Mucosa of rectum (tissue), 2 donors: ENCODE results near the gene ACLY.

Source experiments
- H3K27ac ChIP-seq, 2 donors: one replicate each; pipeline ENCODE4 v1.7.0; 2013; ENCODE audit warnings: inconsistent platforms in 2 of 2, low read depth in 2 of 2, low read length in 2 of 2
- H3K27me3 ChIP-seq, 2 donors: one replicate each; pipeline ENCODE4 v1.7.0; 2013; ENCODE audit warnings: low read length in 2 of 2; ENCODE audit not compliant: control insufficient read depth in 2 of 2, insufficient read depth in 2 of 2
- H3K36me3 ChIP-seq, 2 donors: one replicate each; pipeline ENCODE4 v1.7.0; 2013; ENCODE audit warnings: low read length in 2 of 2; ENCODE audit not compliant: control insufficient read depth in 2 of 2, insufficient read depth in 2 of 2
- H3K4me1 ChIP-seq, 2 donors: one replicate each; pipeline ENCODE4 v1.7.0; 2013; ENCODE audit warnings: low read length in 2 of 2, mild to moderate bottlenecking in 1 of 2; ENCODE audit not compliant: control insufficient read depth in 2 of 2, insufficient read depth in 2 of 2
- H3K4me3 ChIP-seq, 2 donors: one replicate each; pipeline ENCODE4 v1.7.0; 2013; ENCODE audit warnings: low read length in 2 of 2
- H3K9ac ChIP-seq, 2 donors: one replicate each; pipeline ENCODE4 v1.7.0; 2013; ENCODE audit warnings: low read length in 2 of 2, low read depth in 1 of 2, mild to moderate bottlenecking in 1 of 2
- H3K9me3 ChIP-seq, 2 donors: one replicate each; pipeline ENCODE4 v1.7.0; 2013; ENCODE audit warnings: low read length in 2 of 2; ENCODE audit not compliant: control insufficient read depth in 2 of 2
- donor health status: healthy.
- donor health status: Normal muscosa, but diverticular disease.

Gene ACLY

GRCh38 chr17:41818024-41818423, 100.7 kb downstream of the ACLY start:
- Histone ChIP-seq H3K4me1 (peaks cover 0 to 2% of the 10 kb centered on the region in 2 donors), H3K27me3 (no peaks in the 10 kb centered on the region), H3K4me3 (no peak overlapping the region), H3K27ac (no peak overlapping the region), H3K9me3 (no peaks in the 10 kb centered on the region), H3K36me3 (no peaks in the 10 kb centered on the region), H3K9ac (no peak overlapping the region)
